Measurements from ENCODE around the gene SNTA1. TPM values are rescaled to one million over a fixed set of nuclear protein-coding genes. Genes with fewer than 3 reads are reported as not detected.
"Not testable (repeated sequence)": the region's sequence is repeated elsewhere in the genome, so short reads cannot be mapped to it uniquely, and the experiment has no call there.

Gene SNTA1
- 6.9 and 12.4 TPM in 2 replicates for total RNA-seq

DNA sequence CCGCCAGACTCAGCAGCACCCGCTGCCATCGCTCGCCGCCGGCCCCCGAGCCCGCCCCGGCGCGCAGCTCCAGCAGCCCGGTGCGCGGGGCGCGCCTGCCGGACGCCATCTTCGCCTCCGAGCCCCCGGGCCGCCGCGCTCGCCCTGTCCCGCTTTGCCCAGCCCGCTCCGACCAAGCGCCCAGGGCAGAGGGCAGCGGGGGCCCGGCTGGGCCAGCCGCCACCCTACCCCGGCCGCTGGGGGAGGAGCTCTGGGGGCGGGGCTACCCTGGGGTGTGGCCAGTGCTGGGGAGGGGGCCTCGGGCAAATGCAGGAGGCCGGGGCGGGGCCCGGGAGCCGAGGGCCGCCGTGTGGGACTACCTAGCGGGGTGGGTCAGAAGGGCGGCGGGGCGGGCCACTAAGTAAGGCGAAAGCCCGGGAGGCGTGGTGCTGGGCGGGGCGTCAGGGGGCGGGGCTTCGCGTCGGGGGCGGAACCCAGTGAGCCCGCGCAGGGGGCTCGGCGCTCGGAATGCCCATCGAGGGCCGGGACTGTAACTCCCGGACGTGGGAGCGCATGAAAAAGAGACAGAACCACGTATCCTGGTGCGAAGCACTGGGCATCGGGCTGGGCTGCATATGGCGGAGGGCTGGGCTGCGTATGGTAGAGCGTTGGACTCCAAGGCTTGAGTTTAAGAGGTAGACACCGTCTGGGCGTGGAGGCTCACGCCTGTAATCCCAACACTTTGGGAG lies at the start of gene SNTA1:
Gene SNTA1 (minus strand): TSS at position 252 of the 728 bp plus-strand sequence. CDS start 143 bp downstream, at position 109.
- no peak for DNase-seq (ENCODE audit: low read depth)
- TF ChIP-seq, protein P1, sequence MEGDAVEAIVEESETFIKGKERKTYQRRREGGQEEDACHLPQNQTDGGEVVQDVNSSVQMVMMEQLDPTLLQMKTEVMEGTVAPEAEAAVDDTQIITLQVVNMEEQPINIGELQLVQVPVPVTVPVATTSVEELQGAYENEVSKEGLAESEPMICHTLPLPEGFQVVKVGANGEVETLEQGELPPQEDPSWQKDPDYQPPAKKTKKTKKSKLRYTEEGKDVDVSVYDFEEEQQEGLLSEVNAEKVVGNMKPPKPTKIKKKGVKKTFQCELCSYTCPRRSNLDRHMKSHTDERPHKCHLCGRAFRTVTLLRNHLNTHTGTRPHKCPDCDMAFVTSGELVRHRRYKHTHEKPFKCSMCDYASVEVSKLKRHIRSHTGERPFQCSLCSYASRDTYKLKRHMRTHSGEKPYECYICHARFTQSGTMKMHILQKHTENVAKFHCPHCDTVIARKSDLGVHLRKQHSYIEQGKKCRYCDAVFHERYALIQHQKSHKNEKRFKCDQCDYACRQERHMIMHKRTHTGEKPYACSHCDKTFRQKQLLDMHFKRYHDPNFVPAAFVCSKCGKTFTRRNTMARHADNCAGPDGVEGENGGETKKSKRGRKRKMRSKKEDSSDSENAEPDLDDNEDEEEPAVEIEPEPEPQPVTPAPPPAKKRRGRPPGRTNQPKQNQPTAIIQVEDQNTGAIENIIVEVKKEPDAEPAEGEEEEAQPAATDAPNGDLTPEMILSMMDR (conservative IDR thresholded peaks at IDR 0.05; ENCODE audit: low read depth, low read length): no peak
- peak within 1 kb of the TSS; percentile 79 for H3K4me3 ChIP-seq (ENCODE audit: low read depth, low read length)

DNA sequence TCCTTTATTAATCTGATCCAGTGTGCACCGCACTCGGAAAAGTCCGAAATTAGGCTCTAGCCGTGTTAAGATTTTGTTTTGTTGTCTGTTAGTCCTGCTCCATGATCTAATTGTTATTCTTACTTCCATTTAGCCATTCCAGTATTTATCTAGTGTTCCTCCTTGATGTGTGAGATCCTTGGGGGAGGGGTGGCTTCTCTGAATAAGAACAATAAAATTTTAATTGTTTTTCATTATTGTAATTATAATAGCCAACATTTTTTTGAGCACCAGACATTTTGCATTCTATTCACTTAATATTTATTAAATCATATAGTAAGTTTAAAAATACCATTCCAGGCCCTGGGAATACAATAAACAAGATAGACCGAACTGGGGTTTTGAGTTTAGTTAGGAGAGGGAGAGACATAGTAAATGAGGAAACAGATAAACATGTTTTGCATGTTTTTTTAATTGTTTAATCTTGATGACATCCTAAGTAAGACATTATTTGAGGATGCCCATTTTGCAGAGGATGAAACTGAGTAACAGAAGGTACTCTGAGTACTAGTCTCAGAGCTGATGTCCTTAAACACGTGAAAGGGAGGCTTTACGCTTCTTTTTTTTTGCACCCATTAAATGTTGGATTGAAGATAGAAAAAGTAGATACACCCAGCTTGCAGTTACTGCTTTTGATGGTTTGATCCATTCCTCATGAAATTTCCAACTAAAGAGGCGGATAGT lies 47.5 kb upstream of the SNTA1 start:
- TF ChIP-seq, protein P1 (conservative IDR thresholded peaks at IDR 0.05; ENCODE audit: low read depth, low read length): no peak
- no peak for DNase-seq (ENCODE audit: low read depth)
- H3K4me3 ChIP-seq (ENCODE audit: low read depth, low read length): peak overlapping the region; percentile 75

DNA sequence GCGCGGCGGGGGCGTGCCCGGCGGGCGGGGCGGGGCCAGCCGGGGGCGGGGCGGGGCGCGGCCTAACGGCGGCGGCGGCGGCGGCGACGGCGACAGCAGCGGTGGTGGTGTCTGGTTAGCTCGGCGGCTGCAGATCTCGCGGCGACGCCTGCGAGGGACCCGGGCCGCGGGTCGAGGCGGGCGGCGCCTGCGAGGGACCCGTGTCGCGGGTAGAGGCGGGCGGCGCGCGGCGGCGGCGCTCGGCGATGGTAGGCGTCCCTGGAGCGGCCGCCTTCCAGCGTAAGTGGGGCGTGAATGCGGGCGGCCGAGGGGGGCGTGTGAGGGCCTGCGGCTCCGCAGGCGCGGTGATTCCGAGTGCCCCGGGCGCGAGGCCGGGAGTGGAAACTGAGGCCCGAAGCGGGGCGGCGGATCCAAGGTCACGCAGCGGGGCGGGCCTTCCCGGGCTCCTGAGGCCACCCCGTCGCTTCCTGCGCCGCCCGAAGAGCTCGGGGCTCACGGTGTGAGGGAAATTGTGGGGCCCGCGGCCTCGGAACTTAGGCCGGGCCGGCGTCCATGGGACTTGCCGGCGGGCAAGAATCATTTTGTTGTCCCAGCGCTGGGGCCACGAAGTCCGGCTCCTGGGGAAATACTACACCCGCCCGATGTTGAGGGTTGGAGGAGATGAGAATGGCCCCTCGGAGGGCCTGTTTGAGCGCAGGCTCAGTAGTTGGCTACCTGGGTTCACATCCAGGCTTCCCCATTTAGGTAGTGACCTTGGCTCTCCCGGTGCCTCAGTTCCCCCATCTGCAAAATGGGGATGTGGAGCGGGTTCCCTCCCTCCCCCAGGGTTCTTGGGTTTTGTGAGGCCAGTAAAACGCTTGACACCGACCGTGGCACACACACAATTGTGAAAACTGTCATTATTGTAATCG lies 46.7 kb upstream of the SNTA1 start, which contains the start of gene CBFA2T2:
Gene CBFA2T2 (plus strand): TSS at position 74 of the 911 bp plus-strand sequence. CDS start 172 bp downstream, at position 246.
- TF ChIP-seq, protein P1 (conservative IDR thresholded peaks at IDR 0.05; ENCODE audit: low read depth, low read length): no peak
- no peak for DNase-seq (ENCODE audit: low read depth)
- H3K4me3 ChIP-seq (ENCODE audit: low read depth, low read length): peak within 1 kb of the TSS; percentile 75

DNA sequence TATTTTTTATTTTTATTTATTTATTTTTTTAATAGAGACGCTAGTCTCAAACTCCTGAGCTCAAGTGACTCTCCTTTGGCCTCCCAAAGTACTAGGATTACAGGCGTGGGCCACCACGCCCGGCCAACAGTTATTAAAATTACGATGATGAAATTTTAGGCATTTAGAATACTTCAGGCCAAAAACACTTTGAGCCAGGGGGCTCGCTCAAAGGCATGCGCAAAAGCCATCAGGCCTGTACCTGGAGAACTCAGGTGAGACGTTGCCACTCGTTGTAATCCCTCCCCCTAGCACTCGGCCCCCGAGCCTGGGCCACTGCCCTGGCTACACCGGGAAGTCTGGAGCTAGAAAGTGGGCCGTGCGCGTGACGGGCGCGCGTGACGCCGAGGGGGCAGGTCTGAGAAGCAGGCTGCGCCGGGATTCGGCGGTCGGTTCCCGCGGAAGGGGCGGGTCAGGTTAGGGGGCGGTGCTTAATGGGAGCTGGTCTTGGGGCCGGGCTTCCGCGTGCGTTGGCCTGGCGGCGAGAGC lies 46.0 kb upstream of the SNTA1 start:
- peak; percentile 43 for DNase-seq (ENCODE audit: low read depth)
- TF ChIP-seq, protein P1 (conservative IDR thresholded peaks at IDR 0.05; ENCODE audit: low read depth, low read length): no peak
- peak overlapping the region; percentile 71 for H3K4me3 ChIP-seq (ENCODE audit: low read depth, low read length)

DNA sequence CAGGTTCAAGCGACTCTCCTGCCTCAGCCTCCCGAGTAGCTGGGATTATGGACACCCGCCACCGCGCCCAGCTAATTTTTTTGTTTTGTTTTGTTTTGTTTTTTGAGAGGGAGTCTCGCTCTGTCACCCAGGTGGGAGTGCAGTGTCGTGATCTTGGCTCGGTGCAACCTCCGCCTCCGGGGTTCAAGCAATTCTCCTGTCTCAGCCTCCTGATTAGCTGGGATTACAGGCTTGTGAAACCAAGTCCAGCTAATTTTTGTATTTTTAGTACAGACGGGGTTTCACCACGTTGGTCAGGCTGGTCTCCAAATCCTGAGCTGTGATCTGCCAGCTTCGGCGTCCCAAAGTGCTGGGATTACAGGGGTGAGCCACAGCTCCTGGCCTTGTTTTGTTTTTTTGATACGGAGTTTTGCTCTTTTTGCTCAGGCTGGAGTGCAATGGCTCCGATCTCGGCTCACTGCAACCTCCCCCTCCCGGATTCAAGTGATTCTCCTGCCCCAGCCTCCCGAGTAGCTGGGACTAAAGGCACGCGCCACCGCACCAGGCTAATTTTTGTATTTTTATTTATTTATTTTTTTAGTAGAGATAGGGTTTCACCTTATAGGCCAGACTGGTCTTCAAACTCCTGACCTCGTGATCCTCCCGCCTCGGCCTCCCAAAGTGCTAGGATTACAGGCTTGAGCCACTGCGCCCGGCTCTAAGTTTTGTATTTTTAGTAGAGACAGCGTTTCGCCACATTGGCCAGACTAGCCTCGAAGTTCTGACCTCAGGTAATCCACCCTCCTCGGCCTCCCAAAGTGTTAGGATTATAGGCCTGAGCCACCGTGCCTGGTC lies 45.3 kb upstream of the SNTA1 start:
- not testable (repeated sequence) for DNase-seq (ENCODE audit: low read depth)
- peak overlapping the region; percentile 71 for H3K4me3 ChIP-seq (ENCODE audit: low read depth, low read length)

DNA sequence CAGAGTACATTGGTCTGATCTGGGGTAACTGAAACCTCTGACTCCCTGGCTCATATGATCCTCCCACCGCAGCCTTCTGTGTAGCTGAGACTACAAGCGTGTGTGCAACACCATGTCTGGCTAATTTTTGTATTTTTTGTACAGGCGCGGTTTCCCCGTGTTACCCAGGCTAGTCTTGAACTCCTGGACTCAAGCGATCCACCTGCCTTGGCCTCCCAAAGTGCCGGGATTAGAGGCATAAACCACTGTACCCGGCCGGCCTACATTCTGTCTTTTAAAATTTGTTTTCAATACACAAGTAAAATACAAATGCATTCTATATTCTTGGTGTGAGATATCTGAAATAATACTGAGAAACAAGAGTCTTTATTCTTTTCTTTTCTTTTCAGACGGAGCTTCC lies 44.6 kb upstream of the SNTA1 start:
- no peak overlapping the region for H3K4me3 ChIP-seq (ENCODE audit: low read depth, low read length)
- DNase-seq (ENCODE audit: low read depth): no peak
- TF ChIP-seq, protein P1 (conservative IDR thresholded peaks at IDR 0.05; ENCODE audit: low read depth, low read length): no peak

DNA sequence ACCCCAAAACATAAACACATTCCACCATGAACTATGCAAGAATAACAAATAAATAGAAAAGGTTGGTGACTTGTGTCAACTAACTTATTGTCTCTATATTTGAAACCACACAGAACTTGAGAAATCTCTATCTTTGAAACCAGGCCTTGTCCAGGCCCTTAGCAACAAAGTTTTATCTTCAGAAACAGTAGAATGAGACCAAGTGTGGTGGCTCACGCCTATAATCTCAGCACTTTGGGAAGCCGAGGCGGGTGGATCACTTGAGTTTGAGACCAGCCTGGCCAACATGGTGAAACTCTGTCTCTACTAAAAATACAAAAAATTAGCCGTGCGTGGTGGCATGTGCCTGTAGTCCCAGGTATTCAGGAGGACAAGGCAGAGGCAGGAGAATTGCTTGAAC lies 39.6 kb upstream of the SNTA1 start:
- H3K4me3 ChIP-seq (ENCODE audit: low read depth, low read length); DNase-seq (ENCODE audit: low read depth): not testable (repeated sequence)

Measured in epithelial cell of proximal tubule (primary cell).